ENCODE results near the gene CLCA4.

The CLCA4 gene

DNA sequence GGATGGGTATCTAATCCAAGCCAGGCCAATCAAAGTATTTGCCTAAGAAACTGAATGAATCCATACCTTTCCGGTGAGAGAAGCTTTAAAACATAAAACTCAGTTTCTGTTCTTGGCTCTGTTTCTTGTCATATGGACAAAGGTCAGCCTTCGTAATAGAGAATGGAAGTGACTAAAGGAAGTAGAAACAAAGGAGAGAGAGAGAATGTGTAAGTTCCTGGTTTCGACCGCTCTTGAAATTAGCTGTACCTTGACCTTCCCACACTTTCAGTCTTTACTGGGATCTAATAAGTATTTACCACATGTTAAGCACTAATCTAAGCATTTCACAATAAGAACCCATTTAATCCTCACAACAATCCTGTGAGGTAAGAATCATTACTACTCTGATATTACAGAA lies 19.6 kb upstream of the CLCA4 start:
- Histone ChIP-seq H3K36me3 (ENCODE audit: insufficient read depth, low read length) (no peaks in the 10 kb centered on the region), H3K27me3 (ENCODE audit: insufficient read depth, low read length) (peaks cover 6% of the 10 kb centered on the region; the same call in 1 of the 2 replicates), H3K27ac (ENCODE audit: low read depth, low read length) (no peak overlapping the region), H3K4me1 (ENCODE audit: control insufficient read depth, insufficient read depth, low read length, unreplicated experiment) (no peaks in the 10 kb centered on the region), H3K4me3 (ENCODE audit: low read depth, low read length) (no peak overlapping the region), H2AFZ (ENCODE audit: low read length, unreplicated experiment) (no peak overlapping the region), H3K79me2 (ENCODE audit: control insufficient read depth, insufficient read depth, low read length, unreplicated experiment) (no peaks in the 10 kb centered on the region)

DNA sequence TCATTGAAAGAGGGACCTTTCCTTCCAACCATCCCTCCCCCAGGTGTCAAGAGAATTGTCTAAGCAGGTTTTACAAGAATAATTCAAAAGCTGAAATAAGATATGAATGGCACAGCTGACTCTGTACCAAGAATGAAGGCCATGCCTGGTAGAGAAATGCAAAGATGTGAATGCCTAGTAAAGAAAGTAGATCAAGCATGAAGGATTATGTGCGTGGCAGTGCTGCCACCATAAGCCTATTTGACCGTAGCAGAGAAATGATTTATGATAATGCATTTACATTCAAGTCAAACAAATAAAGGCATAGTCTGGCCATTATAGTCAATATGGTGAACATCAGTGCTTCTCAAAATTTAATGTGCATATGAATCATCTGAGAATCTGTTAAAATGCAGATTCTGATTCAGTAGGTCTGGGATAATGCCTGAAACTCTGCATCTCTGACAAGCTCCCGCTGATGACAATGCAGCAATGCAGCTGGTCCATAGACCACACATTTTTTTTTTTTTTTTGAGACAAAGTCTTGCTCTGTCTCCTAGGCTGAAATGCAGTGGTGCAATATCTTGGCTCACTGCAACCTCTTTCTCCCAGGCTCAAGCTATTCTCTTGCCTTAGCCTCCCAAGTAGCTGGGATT lies 16.6 kb upstream of the CLCA4 start:
- no peak overlapping the region for H2AFZ ChIP-seq (ENCODE audit: low read length, unreplicated experiment)
- H3K27ac ChIP-seq (ENCODE audit: low read depth, low read length) = no peak overlapping the region
- H3K79me2 ChIP-seq (ENCODE audit: control insufficient read depth, insufficient read depth, low read length, unreplicated experiment) = no peaks in the 10 kb centered on the region
- H3K36me3 ChIP-seq (ENCODE audit: insufficient read depth, low read length) = no peaks in the 10 kb centered on the region
- H3K4me1 ChIP-seq (ENCODE audit: control insufficient read depth, insufficient read depth, low read length, unreplicated experiment) = no peaks in the 10 kb centered on the region
- peaks cover 30% of the 10 kb centered on the region for H3K27me3 ChIP-seq (ENCODE audit: insufficient read depth, low read length)
- H3K4me3 ChIP-seq (ENCODE audit: low read depth, low read length) = no peak overlapping the region

DNA sequence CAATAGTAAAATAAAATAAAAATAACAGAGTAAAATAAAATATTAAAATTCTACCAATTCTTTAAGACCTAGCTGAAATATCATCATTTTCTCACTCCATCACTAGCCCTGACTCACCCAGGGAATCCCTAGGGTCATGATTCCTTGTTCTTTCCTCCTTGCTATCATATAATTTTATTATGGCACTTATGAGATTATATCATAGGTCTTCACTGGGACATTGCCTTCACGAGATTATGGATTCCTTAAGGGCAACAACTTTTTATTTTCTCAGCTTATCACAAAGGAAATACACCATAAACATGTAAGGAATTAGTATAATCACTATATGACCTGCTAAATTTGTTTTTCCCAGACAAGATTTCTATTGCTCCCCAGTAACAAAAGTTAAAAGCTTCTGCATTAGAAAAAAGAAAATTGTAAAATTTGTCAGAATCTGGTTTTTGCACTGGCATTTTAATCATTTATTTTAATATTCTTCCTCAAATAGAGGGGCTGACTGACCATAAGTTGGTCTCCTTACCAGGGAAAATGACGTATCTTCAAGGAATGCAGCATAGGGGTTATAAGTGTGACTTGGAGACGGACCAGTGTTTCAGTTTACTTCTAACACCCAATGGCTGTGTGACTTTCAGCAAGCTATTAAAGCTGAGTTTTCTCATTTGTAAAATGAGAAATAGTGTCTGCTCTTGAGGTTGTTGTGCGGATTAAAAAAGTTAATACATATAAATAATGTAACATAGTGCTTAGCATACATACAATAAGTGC lies 8.8 kb upstream of the CLCA4 start:
- H3K27ac ChIP-seq (ENCODE audit: low read depth, low read length) = no peak overlapping the region
- peaks cover 18% of the 10 kb centered on the region for H3K27me3 ChIP-seq (ENCODE audit: insufficient read depth, low read length)
- H3K4me1 ChIP-seq (ENCODE audit: control insufficient read depth, insufficient read depth, low read length, unreplicated experiment) = peaks cover 6% of the 10 kb centered on the region
- H3K79me2 ChIP-seq (ENCODE audit: control insufficient read depth, insufficient read depth, low read length, unreplicated experiment) = no peaks in the 10 kb centered on the region
- H3K4me3 ChIP-seq (ENCODE audit: low read depth, low read length) = no peak overlapping the region
- no peaks in the 10 kb centered on the region for H3K36me3 ChIP-seq (ENCODE audit: insufficient read depth, low read length)
- no peak overlapping the region for H2AFZ ChIP-seq (ENCODE audit: low read length, unreplicated experiment)

DNA sequence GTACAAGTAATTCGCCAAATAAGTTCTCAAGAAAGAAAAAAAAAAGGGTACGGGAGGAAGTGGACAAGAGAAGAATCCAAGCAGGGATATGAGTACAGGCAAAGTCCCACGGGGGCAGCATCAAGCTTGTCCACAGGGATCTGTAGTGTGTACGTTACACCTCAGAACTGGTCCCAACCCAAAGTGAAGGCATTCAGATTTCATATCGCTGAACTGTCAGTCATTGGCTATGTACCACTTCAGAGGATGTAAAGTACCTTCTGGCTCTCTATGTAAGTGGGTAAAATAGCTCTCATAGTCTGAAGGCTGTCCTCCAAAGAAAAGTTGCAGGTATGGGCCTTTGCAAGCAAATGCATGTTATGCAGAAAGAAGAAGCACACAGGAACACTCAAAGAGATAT lies 8.1 kb upstream of the CLCA4 start:
- peaks cover 8% of the 10 kb centered on the region for H3K4me1 ChIP-seq (ENCODE audit: control insufficient read depth, insufficient read depth, low read length, unreplicated experiment)
- H3K27me3 ChIP-seq (ENCODE audit: insufficient read depth, low read length) = peaks cover 14% of the 10 kb centered on the region
- no peak overlapping the region for H3K27ac ChIP-seq (ENCODE audit: low read depth, low read length)
- H3K79me2 ChIP-seq (ENCODE audit: control insufficient read depth, insufficient read depth, low read length, unreplicated experiment) = no peaks in the 10 kb centered on the region
- H3K4me3 ChIP-seq (ENCODE audit: low read depth, low read length) = no peak overlapping the region
- H2AFZ ChIP-seq (ENCODE audit: low read length, unreplicated experiment) = no peak overlapping the region
- no peaks in the 10 kb centered on the region for H3K36me3 ChIP-seq (ENCODE audit: insufficient read depth, low read length)

DNA sequence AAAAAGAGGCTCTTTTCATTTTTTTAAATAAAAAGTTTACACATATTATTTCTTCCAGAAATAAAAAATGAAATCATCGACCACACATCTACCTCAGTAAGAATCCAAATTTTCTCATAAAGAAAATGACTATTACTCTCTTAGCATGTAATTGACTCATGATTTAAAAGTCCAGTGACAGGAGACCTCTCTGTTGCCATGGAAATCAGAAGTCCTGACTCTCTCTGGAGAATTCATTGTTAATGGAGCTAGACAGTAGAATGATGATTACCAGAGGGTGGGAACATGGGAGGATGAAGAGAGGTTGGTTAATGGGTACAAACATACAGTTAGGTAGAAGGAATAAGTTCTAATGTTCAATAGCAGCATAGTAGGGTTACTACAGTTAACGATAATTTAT lies 5.0 kb upstream of the CLCA4 start:
- no peaks in the 10 kb centered on the region for H3K36me3 ChIP-seq (ENCODE audit: insufficient read depth, low read length)
- H3K27me3 ChIP-seq (ENCODE audit: insufficient read depth, low read length) = no peaks in the 10 kb centered on the region
- peaks cover 8% of the 10 kb centered on the region for H3K4me1 ChIP-seq (ENCODE audit: control insufficient read depth, insufficient read depth, low read length, unreplicated experiment)
- no peak overlapping the region for H3K4me3 ChIP-seq (ENCODE audit: low read depth, low read length)
- no peak overlapping the region for H2AFZ ChIP-seq (ENCODE audit: low read length, unreplicated experiment)
- H3K79me2 ChIP-seq (ENCODE audit: control insufficient read depth, insufficient read depth, low read length, unreplicated experiment) = no peaks in the 10 kb centered on the region
- no peak overlapping the region for H3K27ac ChIP-seq (ENCODE audit: low read depth, low read length)

DNA sequence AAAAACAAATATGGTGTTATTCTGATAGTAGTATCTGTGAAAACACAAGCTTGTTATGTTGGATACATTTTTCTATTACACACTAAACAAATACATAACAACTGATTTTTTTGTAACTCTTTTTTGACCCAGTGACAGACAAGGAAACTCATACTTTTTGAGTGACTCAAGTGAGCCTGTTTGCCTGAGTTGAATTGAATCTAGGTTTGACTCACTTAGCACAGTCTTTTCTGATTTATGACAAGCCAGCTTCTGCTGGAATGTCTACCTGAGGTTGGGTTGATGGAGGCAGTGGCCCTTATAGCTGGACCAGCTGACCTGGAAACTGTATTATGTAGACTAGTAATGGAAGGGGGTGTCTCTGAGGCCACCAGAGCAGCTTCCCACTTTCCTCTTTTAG lies 4.2 kb upstream of the CLCA4 start:
- peaks cover 8% of the 10 kb centered on the region for H3K4me1 ChIP-seq (ENCODE audit: control insufficient read depth, insufficient read depth, low read length, unreplicated experiment)
- no peaks in the 10 kb centered on the region for H3K36me3 ChIP-seq (ENCODE audit: insufficient read depth, low read length)
- no peaks in the 10 kb centered on the region for H3K27me3 ChIP-seq (ENCODE audit: insufficient read depth, low read length)
- H3K79me2 ChIP-seq (ENCODE audit: control insufficient read depth, insufficient read depth, low read length, unreplicated experiment) = no peaks in the 10 kb centered on the region
- no peak overlapping the region for H3K27ac ChIP-seq (ENCODE audit: low read depth, low read length)
- no peak overlapping the region for H2AFZ ChIP-seq (ENCODE audit: low read length, unreplicated experiment)
- no peak overlapping the region for H3K4me3 ChIP-seq (ENCODE audit: low read depth, low read length)

DNA sequence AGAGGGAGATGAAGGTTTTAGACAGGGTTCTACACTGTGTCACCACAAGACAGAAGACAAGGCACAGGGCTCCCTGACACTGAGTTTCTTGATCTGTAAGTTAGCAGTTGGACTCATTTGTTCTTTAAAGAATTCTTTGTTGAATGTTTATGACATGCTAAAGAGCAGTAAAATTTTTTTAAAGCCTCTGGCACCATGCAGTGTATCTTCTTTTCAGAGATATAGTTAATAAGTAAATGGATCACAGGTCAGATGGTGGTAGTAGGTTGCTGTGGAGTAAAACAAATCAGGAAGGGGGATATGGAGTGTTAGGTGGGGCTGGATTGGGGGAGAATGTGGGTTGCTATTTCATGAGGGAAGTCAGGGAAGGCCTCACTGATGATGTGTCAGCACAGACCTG lies 2.0 kb downstream of the CLCA4 start:
- no peak overlapping the region for H2AFZ ChIP-seq (ENCODE audit: low read length, unreplicated experiment)
- H3K79me2 ChIP-seq (ENCODE audit: control insufficient read depth, insufficient read depth, low read length, unreplicated experiment) = no peaks in the 10 kb centered on the region
- H3K36me3 ChIP-seq (ENCODE audit: insufficient read depth, low read length) = no peaks in the 10 kb centered on the region
- H3K4me1 ChIP-seq (ENCODE audit: control insufficient read depth, insufficient read depth, low read length, unreplicated experiment) = no peaks in the 10 kb centered on the region
- no peak overlapping the region for H3K27ac ChIP-seq (ENCODE audit: low read depth, low read length)
- no peak overlapping the region for H3K4me3 ChIP-seq (ENCODE audit: low read depth, low read length)
- H3K27me3 ChIP-seq (ENCODE audit: insufficient read depth, low read length) = no peaks in the 10 kb centered on the region

DNA sequence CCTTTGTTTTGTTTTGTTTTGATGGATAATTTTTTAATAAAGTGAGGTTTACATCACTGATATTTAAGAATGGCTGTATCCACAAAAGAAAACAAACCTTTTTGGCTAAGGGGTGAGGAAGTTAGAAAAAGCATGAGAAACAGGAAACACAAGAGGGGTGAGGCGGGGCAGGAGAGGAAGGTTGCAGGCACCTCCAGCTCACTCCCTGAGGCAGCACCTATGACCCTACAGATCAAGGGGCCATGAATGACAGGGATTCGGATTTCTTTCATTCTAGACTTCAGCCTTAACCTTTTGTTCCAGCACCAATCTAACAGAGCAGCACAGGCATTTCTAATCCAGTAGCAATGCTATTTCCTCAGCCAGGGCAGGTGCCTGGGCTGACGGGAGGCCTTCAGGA lies 4.4 kb downstream of the CLCA4 start:
- no peaks in the 10 kb centered on the region for H3K36me3 ChIP-seq (ENCODE audit: insufficient read depth, low read length)
- H3K79me2 ChIP-seq (ENCODE audit: control insufficient read depth, insufficient read depth, low read length, unreplicated experiment) = no peaks in the 10 kb centered on the region
- no peaks in the 10 kb centered on the region for H3K4me1 ChIP-seq (ENCODE audit: control insufficient read depth, insufficient read depth, low read length, unreplicated experiment)
- H2AFZ ChIP-seq (ENCODE audit: low read length, unreplicated experiment) = no peak overlapping the region
- peaks cover 10% of the 10 kb centered on the region; the same call in 1 of the 2 replicates for H3K27me3 ChIP-seq (ENCODE audit: insufficient read depth, low read length)
- H3K4me3 ChIP-seq (ENCODE audit: low read depth, low read length) = no peak overlapping the region
- H3K27ac ChIP-seq (ENCODE audit: low read depth, low read length) = no peak overlapping the region

DNA sequence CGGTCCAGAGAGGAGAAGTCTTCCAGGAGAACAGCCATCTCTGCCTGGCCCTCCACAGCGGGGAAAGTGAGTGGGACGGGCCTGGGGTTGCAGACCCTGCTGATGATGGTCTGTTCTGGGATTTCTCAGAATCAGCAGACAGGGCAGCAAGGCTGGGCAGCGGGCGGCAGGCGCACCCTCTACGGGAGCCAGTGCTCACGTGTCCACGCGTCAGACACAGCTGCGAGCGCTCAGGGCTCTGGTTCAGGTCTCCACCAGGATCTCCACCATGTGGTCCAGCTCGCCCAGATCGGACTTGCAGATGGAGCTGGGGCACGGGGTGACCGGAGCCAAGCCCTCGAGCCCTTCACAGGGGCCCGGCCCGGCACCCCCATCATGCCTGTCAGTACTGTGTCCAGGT lies 5.5 kb downstream of the CLCA4 start:
- Histone ChIP-seq H3K36me3 (ENCODE audit: insufficient read depth, low read length) (no peaks in the 10 kb centered on the region), H3K4me1 (ENCODE audit: control insufficient read depth, insufficient read depth, low read length, unreplicated experiment) (no peaks in the 10 kb centered on the region), H3K4me3 (ENCODE audit: low read depth, low read length) (no peak overlapping the region), H3K27ac (ENCODE audit: low read depth, low read length) (no peak overlapping the region), H3K27me3 (ENCODE audit: insufficient read depth, low read length) (peaks cover 20% of the 10 kb centered on the region; the same call in 1 of the 2 replicates), H2AFZ (ENCODE audit: low read length, unreplicated experiment) (no peak overlapping the region), H3K79me2 (ENCODE audit: control insufficient read depth, insufficient read depth, low read length, unreplicated experiment) (no peaks in the 10 kb centered on the region)

DNA sequence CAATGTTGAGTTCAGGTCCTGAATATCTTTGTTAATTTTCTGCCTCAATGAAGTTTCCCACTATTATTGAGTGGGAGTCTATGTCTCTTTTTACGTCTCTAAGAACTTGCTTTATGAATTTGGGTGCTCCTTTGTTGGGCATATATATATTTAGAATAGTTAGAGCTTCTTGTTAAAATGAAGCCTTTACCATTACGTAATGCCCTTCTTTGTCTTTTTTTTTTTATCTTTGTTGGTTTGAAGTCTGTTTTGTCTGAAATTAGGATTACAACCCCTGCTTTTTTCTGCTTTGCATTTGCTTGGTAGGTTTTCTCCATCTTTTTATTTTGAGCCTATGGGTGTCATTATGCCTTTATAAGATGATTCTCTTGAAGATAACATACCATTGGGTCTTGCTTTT lies 10.9 kb downstream of the CLCA4 start:
- Histone ChIP-seq H3K36me3 (ENCODE audit: insufficient read depth, low read length) (no peaks in the 10 kb centered on the region), H2AFZ (ENCODE audit: low read length, unreplicated experiment) (no peak overlapping the region), H3K27me3 (ENCODE audit: insufficient read depth, low read length) (peaks cover 56% of the 10 kb centered on the region), H3K4me1 (ENCODE audit: control insufficient read depth, insufficient read depth, low read length, unreplicated experiment) (no peaks in the 10 kb centered on the region), H3K4me3 (ENCODE audit: low read depth, low read length) (no peak overlapping the region), H3K27ac (ENCODE audit: low read depth, low read length) (no peak overlapping the region), H3K79me2 (ENCODE audit: control insufficient read depth, insufficient read depth, low read length, unreplicated experiment) (no peaks in the 10 kb centered on the region)

DNA sequence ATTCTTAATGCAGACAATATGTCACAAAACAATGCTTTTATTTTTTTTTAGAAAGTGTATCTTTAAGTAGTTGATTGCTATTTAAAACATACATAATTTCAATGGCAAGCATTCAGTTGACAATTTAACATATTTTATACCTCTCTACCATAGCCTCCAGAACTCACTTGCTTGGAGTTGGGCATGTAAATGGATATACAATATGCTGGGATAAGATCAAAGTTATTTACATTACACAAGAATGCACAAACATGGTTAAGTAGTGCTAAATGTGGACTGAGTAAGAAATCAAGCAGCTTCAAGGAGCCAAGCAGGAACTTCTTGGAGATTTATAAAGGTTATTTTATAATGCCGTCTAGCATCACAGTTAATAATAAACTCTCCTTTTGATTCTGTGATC lies 17.0 kb downstream of the CLCA4 start:
- H3K4me1 ChIP-seq (ENCODE audit: control insufficient read depth, insufficient read depth, low read length, unreplicated experiment) = no peaks in the 10 kb centered on the region
- peaks cover 79% of the 10 kb centered on the region for H3K27me3 ChIP-seq (ENCODE audit: insufficient read depth, low read length)
- no peak overlapping the region for H3K4me3 ChIP-seq (ENCODE audit: low read depth, low read length)
- H3K27ac ChIP-seq (ENCODE audit: low read depth, low read length) = no peak overlapping the region
- H2AFZ ChIP-seq (ENCODE audit: low read length, unreplicated experiment) = no peak overlapping the region
- H3K79me2 ChIP-seq (ENCODE audit: control insufficient read depth, insufficient read depth, low read length, unreplicated experiment) = no peaks in the 10 kb centered on the region
- no peaks in the 10 kb centered on the region for H3K36me3 ChIP-seq (ENCODE audit: insufficient read depth, low read length)

Data from ACC112 (cell line).